ENCODE measurements around the gene PASK. TPM values are rescaled to one million over a fixed set of nuclear protein-coding genes. Genes with fewer than 3 reads are reported as not detected.

PASK gene
- total RNA-seq, 2 experiments from 2014 or later: 62.9 to 88.1 TPM

DNA sequence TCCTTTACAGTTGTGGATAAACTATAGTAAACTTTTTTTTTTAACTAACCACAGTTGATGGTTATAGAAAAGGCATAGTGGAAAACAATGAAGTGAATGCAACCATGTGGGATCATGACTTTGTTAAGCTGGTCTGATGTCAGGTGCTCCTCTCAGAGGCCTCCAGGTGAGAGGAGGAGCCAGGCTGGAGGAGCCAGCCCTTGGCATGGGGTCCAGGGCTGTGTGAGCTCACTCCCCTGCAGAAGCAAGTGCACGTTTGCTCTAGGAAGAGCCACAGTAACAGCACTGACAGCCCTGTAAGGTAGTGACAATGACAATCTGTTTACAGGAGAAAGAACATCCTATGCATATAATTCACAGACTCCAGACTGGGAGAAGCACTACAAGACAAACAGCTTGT lies 6.7 kb upstream of the PASK start:
- POLR2A ChIA-PET: no interaction called here
- H3K9me3 Mint-ChIP-seq (ENCODE audit: low read depth): no peaks in the 10 kb centered on the region
- CTCF ChIA-PET: no interaction called here
- peaks cover 48% of the 10 kb centered on the region for H3K4me1 Mint-ChIP-seq
- DNase-seq (no peak), ATAC-seq (no peak)
- intact Hi-C loops (cut with DNase I, micrococcal nuclease): loop anchor here in 1 of 2 experiments (1.0 kb wide), 1 partner anchor 24 kb away; no protein-coding TSS in a partner anchor
- H3K4me3 Mint-ChIP-seq: no peak overlapping the region
- H3K27ac Mint-ChIP-seq: peak overlapping the region; percentile 57
- H3K27me3 Mint-ChIP-seq: no peaks in the 10 kb centered on the region
- H3K36me3 Mint-ChIP-seq (ENCODE audit: low read depth): peaks cover 31% of the 10 kb centered on the region

DNA sequence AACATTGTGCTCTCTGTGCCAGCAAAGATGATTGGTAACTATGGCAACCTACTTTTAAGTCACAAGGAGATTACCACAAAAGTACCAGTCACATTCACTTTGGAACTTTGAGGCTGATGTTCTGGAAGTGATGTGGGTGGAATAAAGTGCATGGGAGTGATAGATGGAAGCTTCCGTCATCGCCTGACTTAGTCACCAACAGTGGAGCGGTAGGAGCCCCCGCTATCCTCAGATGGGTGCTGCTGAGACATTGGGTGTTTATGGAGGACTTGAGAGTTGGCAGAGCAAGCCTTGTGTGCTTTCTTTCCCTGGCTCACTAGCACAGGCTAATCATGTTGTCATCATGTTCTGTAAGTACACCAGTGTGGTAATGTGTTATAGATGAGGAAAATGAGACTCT lies 5.6 kb upstream of the PASK start:
- ChIA-PET POLR2A (interaction anchor here (0.6 kb wide), 1 partner anchor 9 kb away, joined by 4 read pairs; no protein-coding TSS in a partner anchor), CTCF (interaction anchor here (0.9 kb wide), 1 partner anchor 76 kb away, joined by 3 read pairs; no protein-coding TSS in a partner anchor)
- H3K4me1 Mint-ChIP-seq: peaks cover 51% of the 10 kb centered on the region
- H3K27ac Mint-ChIP-seq: peak overlapping the region; percentile 56
- DNase-seq (peak; percentile 70), ATAC-seq (peak; percentile 42)
- intact Hi-C loops (cut with DNase I, micrococcal nuclease): loop anchor here in 1 of 2 experiments (1.0 to 5.0 kb wide), 2 partner anchors 25 to 303 kb away; no protein-coding TSS in a partner anchor
- H3K4me3 Mint-ChIP-seq: no peak overlapping the region
- no peaks in the 10 kb centered on the region for H3K9me3 Mint-ChIP-seq (ENCODE audit: low read depth)
- H3K36me3 Mint-ChIP-seq (ENCODE audit: low read depth): peaks cover 31% of the 10 kb centered on the region
- no peaks in the 10 kb centered on the region for H3K27me3 Mint-ChIP-seq

DNA sequence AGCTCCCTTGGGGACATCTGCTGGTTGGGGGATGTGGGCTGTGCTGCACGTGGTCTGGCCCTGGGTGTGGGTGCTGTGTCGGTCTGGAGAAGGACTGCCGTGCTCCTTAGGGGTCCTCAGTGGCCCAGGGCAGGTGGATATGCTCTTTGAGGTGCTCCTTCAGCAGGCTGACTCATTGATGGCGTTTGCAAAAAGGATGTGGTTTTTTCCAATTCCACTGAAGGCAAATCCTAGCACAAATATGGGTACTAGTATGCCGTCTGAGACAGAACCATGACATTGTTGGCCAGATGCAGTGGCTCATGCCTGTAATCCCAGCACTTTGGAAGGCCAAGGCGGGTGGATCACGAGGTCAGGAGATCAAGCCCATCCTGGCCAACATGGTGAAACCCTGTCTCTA lies 4.3 kb upstream of the PASK start:
- H3K27ac Mint-ChIP-seq: peak overlapping the region; percentile 70
- POLR2A ChIA-PET: no interaction called here
- CTCF ChIA-PET: no interaction called here

DNA sequence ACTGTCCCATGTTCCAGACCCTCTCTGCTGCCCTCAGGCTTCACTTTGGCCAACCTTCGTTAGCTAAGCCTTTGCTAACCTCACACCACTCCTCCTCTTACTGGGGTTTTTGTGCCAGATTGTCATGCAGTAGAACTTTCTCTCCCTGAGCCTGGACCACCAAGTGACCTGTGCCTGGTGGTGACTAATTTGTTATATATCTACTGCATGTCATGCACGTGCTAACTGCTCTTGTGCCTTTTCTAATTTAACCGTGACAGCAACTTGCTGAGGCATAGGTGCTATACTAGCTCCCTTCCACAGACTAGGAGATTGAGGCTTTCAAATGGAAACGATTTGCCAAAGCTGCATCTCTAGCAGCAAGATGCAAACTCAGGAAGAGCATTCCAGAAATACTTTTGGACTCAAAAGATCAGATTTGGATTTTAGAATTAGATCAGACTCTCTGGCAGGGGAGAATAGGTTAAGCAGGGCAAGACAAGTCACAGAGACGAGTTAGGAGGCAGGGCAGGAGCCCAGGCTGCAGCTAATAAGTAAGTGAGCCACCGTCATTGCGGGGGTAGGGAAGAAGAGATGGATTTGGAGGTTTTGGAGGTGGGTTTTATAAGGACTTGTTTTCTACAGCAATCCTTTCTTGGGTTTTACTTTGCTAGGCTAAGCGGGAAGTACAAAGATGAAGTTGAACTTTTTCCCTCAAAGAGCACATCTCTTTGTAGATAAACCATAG lies 2.8 kb upstream of the PASK start:
- peaks cover 56% of the 10 kb centered on the region for H3K4me1 Mint-ChIP-seq

More for the DNA sequence above, 4.3 kb upstream of the PASK start:
- peaks cover 24% of the 10 kb centered on the region for H3K36me3 Mint-ChIP-seq (ENCODE audit: low read depth)
- DNase-seq (peak; percentile 34), ATAC-seq (no peak)
- H3K27me3 Mint-ChIP-seq: no peaks in the 10 kb centered on the region
- H3K4me1 Mint-ChIP-seq: peaks cover 51% of the 10 kb centered on the region
- intact Hi-C loops (cut with DNase I, micrococcal nuclease): loop anchor here in 1 of 2 experiments (5.0 kb wide), 1 partner anchor 301 kb away; no protein-coding TSS in a partner anchor
- H3K9me3 Mint-ChIP-seq (ENCODE audit: low read depth): no peaks in the 10 kb centered on the region
- H3K4me3 Mint-ChIP-seq: peak overlapping the region; percentile 2

DNA sequence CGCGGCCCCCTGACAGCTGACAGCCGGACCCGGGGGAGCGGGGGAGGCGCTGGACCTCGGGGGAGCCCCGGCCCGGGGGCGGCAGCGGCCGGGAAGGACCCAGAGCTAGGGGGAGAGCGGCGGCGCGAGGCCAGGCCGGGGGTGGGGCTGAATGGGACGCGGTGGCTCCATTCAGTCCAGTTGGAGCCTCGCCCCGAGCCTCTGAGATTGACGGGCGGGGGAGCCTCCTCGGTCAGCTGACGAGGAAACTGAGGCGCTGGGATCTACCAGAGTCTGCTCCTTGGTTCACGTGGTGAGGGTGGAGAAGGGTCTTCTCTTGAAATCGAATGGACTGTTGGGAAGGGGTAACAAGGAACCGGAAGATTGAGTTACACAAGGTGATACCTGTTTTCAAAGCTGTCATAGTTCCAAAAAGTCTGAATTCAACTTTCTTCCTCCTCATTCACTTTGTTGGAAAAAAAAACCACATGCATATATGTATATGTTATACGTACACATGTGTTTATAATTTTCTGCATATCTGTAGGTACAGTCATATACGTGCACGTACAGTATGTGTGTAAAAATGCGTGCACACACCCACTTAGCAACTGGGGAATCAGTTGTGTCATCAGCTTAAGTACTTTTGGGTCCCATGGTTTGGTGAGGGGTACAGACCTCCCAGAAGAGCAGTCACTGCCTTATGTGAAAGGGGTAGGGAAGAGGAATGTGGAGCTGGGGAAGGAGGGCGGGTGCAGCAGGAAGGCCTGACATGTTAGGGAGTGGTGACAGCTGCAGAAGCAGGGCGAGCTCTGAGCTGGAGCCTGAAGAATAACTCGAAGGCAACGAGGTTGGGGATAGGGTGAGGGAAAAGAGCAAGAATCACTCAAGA lies 1.6 kb upstream of the PASK start:
- Mint-ChIP-seq H3K9me3 (ENCODE audit: low read depth) (no peaks in the 10 kb centered on the region), H3K4me3 (peak overlapping the region; percentile 88), H3K36me3 (ENCODE audit: low read depth) (peaks cover 11% of the 10 kb centered on the region), H3K27ac (peak overlapping the region; percentile 91), H3K27me3 (no peaks in the 10 kb centered on the region), H3K4me1 (peaks cover 55% of the 10 kb centered on the region)
- ChIA-PET CTCF (interaction anchor here (1.0 to 4.0 kb wide), 5 partner anchors 11 to 73 kb away, joined by 3 to 14 read pairs (median 3); no protein-coding TSS in a partner anchor), POLR2A (interaction anchor here (1.9 kb wide), 1 partner anchor 48 kb away, joined by 7 read pairs; no protein-coding TSS in a partner anchor)
- no peak for DNase-seq
- intact Hi-C loops (cut with DNase I, micrococcal nuclease): loop anchor here (1.0 to 5.0 kb wide), 12 partner anchors 49 to 730 kb away; partner anchors contain the start of genes MTERF4 (in 2 of the 2), CAPN10 (in 1 of the 2), D2HGDH (in 1 of the 2) and HDLBP (in 1 of the 2)
- no peak for ATAC-seq

More for the DNA sequence above, 2.8 kb upstream of the PASK start:
- ChIA-PET CTCF (interaction anchor here (1.3 to 4.0 kb wide), 2 partner anchors 12 to 74 kb away, joined by 5 to 14 read pairs; no protein-coding TSS in a partner anchor), POLR2A (interaction anchor here (1.9 kb wide), 1 partner anchor 50 kb away, joined by 7 read pairs; no protein-coding TSS in a partner anchor)
- Mint-ChIP-seq H3K9me3 (ENCODE audit: low read depth) (no peaks in the 10 kb centered on the region), H3K27me3 (no peaks in the 10 kb centered on the region), H3K27ac (peak overlapping the region; percentile 89), H3K4me3 (peak overlapping the region; percentile 88), H3K36me3 (ENCODE audit: low read depth) (peaks cover 14% of the 10 kb centered on the region)
- intact Hi-C loops (cut with DNase I, micrococcal nuclease): loop anchor here in 1 of 2 experiments (2.0 to 5.0 kb wide), 3 partner anchors 67 to 459 kb away; no protein-coding TSS in a partner anchor
- DNase-seq (no peak), ATAC-seq (no peak)

DNA sequence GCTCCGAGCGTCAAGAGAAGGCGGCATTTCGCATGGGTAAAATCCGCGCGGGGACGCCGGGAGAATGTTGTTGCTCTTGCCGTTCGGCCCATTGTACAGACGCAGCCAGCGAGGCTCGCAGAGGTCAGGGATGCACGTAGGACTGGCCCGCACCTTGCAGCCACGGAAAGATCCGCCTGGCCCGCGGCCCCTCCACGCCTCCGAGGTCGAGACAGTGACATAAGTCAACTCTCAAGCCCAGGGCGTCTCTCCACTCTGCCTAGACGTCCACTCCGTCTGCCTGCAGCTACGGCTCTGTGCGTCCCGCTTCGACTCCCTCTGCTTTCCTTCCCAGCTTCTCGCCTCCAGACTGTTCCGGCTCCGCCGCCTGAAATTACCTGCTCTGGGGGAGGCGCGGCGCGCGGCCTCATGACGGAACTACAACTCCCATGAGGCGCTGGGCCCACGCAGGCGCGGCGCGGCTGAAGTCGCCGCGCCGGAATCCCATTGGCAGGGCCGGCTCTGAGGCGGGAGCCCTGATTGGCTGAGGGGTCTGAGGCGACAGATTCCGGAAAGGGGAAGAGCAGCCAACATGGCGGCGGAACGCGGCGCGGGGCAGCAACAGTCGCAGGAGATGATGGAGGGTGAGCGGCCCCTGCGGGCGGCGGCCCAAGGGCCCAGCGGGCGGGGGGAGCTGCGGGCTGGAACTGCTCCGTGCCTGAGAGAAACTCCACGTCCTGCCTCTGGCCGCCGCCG lies 820 bp upstream of the PASK start, which contains the start of gene PPP1R7:
TSS of gene PPP1R7 (plus strand) at position 543 of the 735 bp plus-strand sequence. CDS start at position 572, 29 bp downstream.
- intact Hi-C loops (cut with DNase I, micrococcal nuclease): loop anchor here (1.0 to 5.0 kb wide), 18 partner anchors 48 to 731 kb away; partner anchors contain the start of genes HDLBP (in 2 of the 2), MTERF4 (in 2 of the 2), SEPTIN2 (in 2 of the 2) and ATG4B (in 1 of the 2)
- DNase-seq (peak; percentile 98), ATAC-seq (peak; percentile 79)
- Mint-ChIP-seq H3K36me3 (ENCODE audit: low read depth) (peaks cover 12% of the 10 kb centered on the region), H3K27me3 (no peaks in the 10 kb centered on the region), H3K9me3 (ENCODE audit: low read depth) (no peaks in the 10 kb centered on the region), H3K4me1 (peaks cover 51% of the 10 kb centered on the region), H3K27ac (peak within 1 kb of the TSS; percentile 91), H3K4me3 (peak within 1 kb of the TSS; percentile 88)
- CTCF ChIA-PET: interaction anchor here (0.6 to 4.0 kb wide), 10 partner anchors 30 to 488 kb away, joined by 3 to 14 read pairs (median 3); partner anchors contain the start of genes HDLBP and SEPTIN2
- POLR2A ChIA-PET: interaction anchor here (0.6 to 1.9 kb wide), 5 partner anchors 22 to 157 kb away, joined by 4 to 7 read pairs (median 5); partner anchors contain the start of gene MTERF4

DNA sequence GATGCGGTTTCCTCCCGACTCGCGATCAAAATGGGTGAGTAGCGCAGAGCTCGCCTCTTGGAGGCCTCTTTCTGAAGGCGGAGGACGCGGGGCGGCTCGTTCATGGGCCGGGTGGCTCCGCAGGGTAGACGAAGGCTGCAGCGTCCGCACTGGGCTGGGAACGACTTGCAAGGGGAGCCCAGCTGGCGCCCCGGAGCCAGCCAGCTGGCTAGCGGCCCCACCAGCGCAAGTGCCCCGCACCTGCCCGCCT lies 328 bp upstream of the PASK start:
- intact Hi-C loops (cut with DNase I, micrococcal nuclease): loop anchor here (1.0 to 2.0 kb wide), 7 partner anchors 123 to 589 kb away; partner anchors contain the start of genes ATG4B (in 1 of the 2), DTYMK (in 1 of the 2), DUSP28 (in 1 of the 2) and FARP2 (in 1 of the 2)
- POLR2A ChIA-PET: interaction anchor here (0.6 to 1.0 kb wide), 4 partner anchors 21 to 157 kb away, joined by 4 to 6 read pairs (median 5); partner anchors contain the start of gene MTERF4
- H3K9me3 Mint-ChIP-seq (ENCODE audit: low read depth): no peaks in the 10 kb centered on the region
- no peak for ATAC-seq
- CTCF ChIA-PET: interaction anchor here (0.6 to 4.0 kb wide), 9 partner anchors 30 to 489 kb away, joined by 3 to 14 read pairs (median 3); partner anchors contain the start of genes HDLBP and SEPTIN2
- H3K27ac Mint-ChIP-seq: peak overlapping the region; percentile 91
- H3K4me3 Mint-ChIP-seq: peak overlapping the region; percentile 88
- peaks cover 46% of the 10 kb centered on the region for H3K4me1 Mint-ChIP-seq
- H3K36me3 Mint-ChIP-seq (ENCODE audit: low read depth): peaks cover 13% of the 10 kb centered on the region
- no peak for DNase-seq
- no peaks in the 10 kb centered on the region for H3K27me3 Mint-ChIP-seq

DNA sequence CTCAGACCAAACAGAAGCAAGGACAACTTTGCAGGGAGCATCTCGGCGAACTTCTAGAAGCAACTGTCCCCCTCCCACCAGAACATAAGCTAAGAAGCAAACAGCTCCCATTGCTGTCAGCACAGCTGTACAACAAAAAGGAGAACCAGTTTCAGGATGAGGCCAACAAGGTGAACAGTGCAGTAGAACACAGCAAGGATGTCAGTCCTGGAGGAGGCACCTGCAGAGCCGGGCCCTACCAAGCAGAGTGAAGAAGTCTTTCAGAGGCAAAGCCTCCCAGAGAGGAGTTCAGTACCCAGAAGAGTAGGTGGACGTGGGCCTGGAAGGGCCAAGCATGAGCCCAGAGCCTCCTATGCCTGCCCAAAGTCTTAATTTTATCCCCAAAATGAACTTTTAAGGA lies 1.0 kb downstream of the PASK start:
- Mint-ChIP-seq H3K27me3 (no peaks in the 10 kb centered on the region), H3K27ac (peak overlapping the region; percentile 80), H3K36me3 (ENCODE audit: low read depth) (peaks cover 11% of the 10 kb centered on the region), H3K4me3 (peak overlapping the region; percentile 88), H3K9me3 (ENCODE audit: low read depth) (no peaks in the 10 kb centered on the region), H3K4me1 (peaks cover 38% of the 10 kb centered on the region)
- ChIA-PET CTCF (interaction anchor here (0.6 to 4.0 kb wide), 2 partner anchors 9 to 70 kb away, joined by 3 to 14 read pairs; no protein-coding TSS in a partner anchor), POLR2A (interaction anchor here (0.6 kb wide), 1 partner anchor 490 kb away, joined by 3 read pairs; no protein-coding TSS in a partner anchor)
- ATAC-seq (no peak), DNase-seq (no peak)
- intact Hi-C loops (cut with DNase I, micrococcal nuclease): loop anchor here in 1 of 2 experiments (2.0 kb wide), 1 partner anchor 587 kb away; the partner anchor contains the start of gene DUSP28

DNA sequence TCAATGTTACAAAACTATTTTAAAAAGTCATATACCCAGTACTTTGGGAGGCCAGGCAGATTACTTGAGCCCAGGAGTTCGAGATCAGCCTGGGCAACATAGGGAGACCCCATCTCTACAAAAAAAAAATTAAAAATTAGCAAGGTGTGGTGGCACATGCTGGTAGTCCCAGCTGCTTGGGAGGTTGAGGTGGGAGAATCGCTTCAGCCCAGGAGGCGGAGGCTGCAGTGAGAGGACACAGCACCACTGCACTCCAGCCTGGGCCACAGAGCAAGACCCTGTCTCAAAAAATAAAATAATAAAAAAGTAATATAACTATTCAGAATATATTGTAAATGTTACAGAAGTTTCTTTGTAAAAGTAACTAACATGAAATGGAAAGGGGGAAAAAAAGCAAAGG lies 1.9 kb downstream of the PASK start:
- Mint-ChIP-seq H3K4me1 (peaks cover 32% of the 10 kb centered on the region), H3K27me3 (no peaks in the 10 kb centered on the region), H3K4me3 (no peak overlapping the region), H3K36me3 (ENCODE audit: low read depth) (peaks cover 14% of the 10 kb centered on the region), H3K9me3 (ENCODE audit: low read depth) (no peaks in the 10 kb centered on the region), H3K27ac (no peak overlapping the region)
- ChIA-PET CTCF (no interaction called here), POLR2A (no interaction called here)
- DNase-seq (no peak), ATAC-seq (no peak)
- intact Hi-C loops (cut with DNase I, micrococcal nuclease): no loop called here

DNA sequence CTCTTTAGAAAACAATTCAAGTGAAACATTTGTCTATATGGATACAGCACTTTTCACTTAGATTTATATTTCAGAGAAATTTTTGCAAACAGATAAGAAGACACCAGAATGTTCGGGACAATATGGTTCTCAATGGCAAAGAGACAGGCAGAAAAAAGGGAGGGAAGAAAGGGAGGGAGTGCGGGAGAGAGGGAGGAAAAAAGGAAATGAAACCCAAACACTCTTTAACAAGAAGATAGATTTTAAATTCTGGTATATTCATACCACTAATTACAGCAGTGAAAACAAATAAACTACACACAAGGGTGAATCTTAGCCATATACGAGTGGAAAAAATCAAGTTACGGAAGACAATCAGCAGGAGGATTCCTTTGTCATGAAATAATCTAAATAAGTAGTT lies 3.0 kb downstream of the PASK start:
- H3K27ac Mint-ChIP-seq: no peak overlapping the region
- H3K36me3 Mint-ChIP-seq (ENCODE audit: low read depth): peaks cover 20% of the 10 kb centered on the region
- H3K27me3 Mint-ChIP-seq: no peaks in the 10 kb centered on the region
- H3K4me1 Mint-ChIP-seq: peaks cover 21% of the 10 kb centered on the region
- DNase-seq (no peak), ATAC-seq (no peak)
- no peaks in the 10 kb centered on the region for H3K9me3 Mint-ChIP-seq (ENCODE audit: low read depth)
- no peak overlapping the region for H3K4me3 Mint-ChIP-seq
- CTCF ChIA-PET: no interaction called here
- POLR2A ChIA-PET: interaction anchor here (0.7 kb wide), 1 partner anchor 8 kb away, joined by 4 read pairs; no protein-coding TSS in a partner anchor
- intact Hi-C loops (cut with DNase I, micrococcal nuclease): no loop called here

Data from activated CD4-positive, alpha-beta T cell treated with anti-CD3 and anti-CD28 coated beads for 36 hours (primary cell).